H9 (cell line): Measurements from ENCODE around the gene MIS18A. TPM values are rescaled to one million over a fixed set of nuclear protein-coding genes. Genes with fewer than 3 reads are reported as not detected.

Experiments
- DNase-seq: peaks from one replicate; pipeline ENCODE4 v3.0.0-alpha.2; 2017
- H2AFZ ChIP-seq: one replicate; pipeline ENCODE4 v1.6.1; 2013; ENCODE audit warnings: mild to moderate bottlenecking, low read length, control low read depth, moderate library complexity
- H2AK5ac ChIP-seq: 2 replicates; pipeline ENCODE4 v1.6.1; 2013; ENCODE audit warnings: low read length, control low read depth, mixed read lengths; ENCODE audit not compliant: insufficient read length
- H2BK120ac ChIP-seq: one replicate; pipeline ENCODE4 v1.6.1; 2013; ENCODE audit warnings: low read depth, mild to moderate bottlenecking, low read length, control low read depth, inconsistent platforms; ENCODE audit not compliant: poor library complexity, severe bottlenecking
- H2BK12ac ChIP-seq: 2 replicates; pipeline ENCODE4 v1.6.1; 2013; ENCODE audit warnings: low read length, control low read depth, mixed read lengths, low read depth; ENCODE audit not compliant: insufficient read length
- H2BK15ac ChIP-seq: 2 replicates; pipeline ENCODE4 v1.6.1; 2013; ENCODE audit warnings: low read depth, low read length, control low read depth
- H2BK20ac ChIP-seq: one replicate; pipeline ENCODE4 v1.6.1; 2013; ENCODE audit warnings: low read depth, mild to moderate bottlenecking, low read length, control low read depth, inconsistent platforms; ENCODE audit not compliant: poor library complexity, severe bottlenecking
- H2BK5ac ChIP-seq: 2 replicates; pipeline ENCODE4 v1.6.1; 2013; ENCODE audit warnings: low read length, control low read depth, mixed read lengths; ENCODE audit not compliant: insufficient read length
- H3K14ac ChIP-seq: 2 replicates; pipeline ENCODE4 v1.6.1; 2013; ENCODE audit warnings: low read length, control low read depth; ENCODE audit not compliant: insufficient read depth
- H3K18ac ChIP-seq: 2 replicates; pipeline ENCODE4 v1.6.1; 2013; ENCODE audit warnings: low read depth, mild to moderate bottlenecking, mixed read lengths, low read length, control low read depth; ENCODE audit not compliant: insufficient read length
- H3K23ac ChIP-seq: 2 replicates; pipeline ENCODE4 v1.6.1; 2013; ENCODE audit warnings: low read length, control low read depth, mixed read lengths, low read depth; ENCODE audit not compliant: insufficient read length
- H3K23me2 ChIP-seq: 2 replicates; pipeline ENCODE4 v1.6.1; 2013; ENCODE audit warnings: low read depth, mild to moderate bottlenecking, mixed read lengths, low read length, control low read depth; ENCODE audit not compliant: insufficient read length, poor library complexity, severe bottlenecking
- H3K27ac ChIP-seq: 2 replicates; pipeline ENCODE4 v1.5.1; 2013; ENCODE audit warnings: low read length, control low read depth, mixed read lengths, low read depth; ENCODE audit not compliant: insufficient read length
- H3K27me3 ChIP-seq: 2 replicates; pipeline ENCODE4 v1.6.1; 2013; ENCODE audit warnings: low read length, control low read depth, inconsistent platforms; ENCODE audit not compliant: insufficient read depth
- H3K4ac ChIP-seq: 2 replicates; pipeline ENCODE4 v1.6.1; 2013; ENCODE audit warnings: low read depth, mild to moderate bottlenecking, control low read depth, inconsistent platforms, low read length, moderate library complexity
- H3K4me1 ChIP-seq: 2 replicates; pipeline ENCODE4 v1.6.1; 2013; ENCODE audit warnings: low read length, control low read depth, inconsistent platforms; ENCODE audit not compliant: insufficient read depth
- H3K4me2 ChIP-seq: 2 replicates; pipeline ENCODE4 v1.6.1; 2013; ENCODE audit warnings: low read length, control low read depth, mixed read lengths; ENCODE audit not compliant: insufficient read length, insufficient read depth
- H3K56ac ChIP-seq: 2 replicates; pipeline ENCODE4 v1.6.1; 2013; ENCODE audit warnings: low read depth, mild to moderate bottlenecking, mixed read lengths, low read length, control low read depth; ENCODE audit not compliant: insufficient read length
- H3K79me1 ChIP-seq: 2 replicates; pipeline ENCODE4 v1.6.1; 2013; ENCODE audit warnings: low read depth, mild to moderate bottlenecking, moderate library complexity, low read length, control low read depth, inconsistent platforms; ENCODE audit not compliant: insufficient read depth, poor library complexity, severe bottlenecking
- H3K79me2 ChIP-seq: 2 replicates; pipeline ENCODE4 v1.6.1; 2013; ENCODE audit warnings: low read length, control low read depth, inconsistent platforms; ENCODE audit not compliant: insufficient read depth
- H3K9ac ChIP-seq: 2 replicates; pipeline ENCODE4 v1.6.1; 2013; ENCODE audit warnings: low read length, control low read depth, mixed read lengths; ENCODE audit not compliant: insufficient read length; ENCODE audit errors: extremely low read depth
- H3K9me3 ChIP-seq: one replicate; pipeline ENCODE4 v1.6.1; 2013; ENCODE audit warnings: low read depth, low read length, inconsistent platforms; ENCODE audit not compliant: control insufficient read depth
- H3T11ph ChIP-seq: one replicate; pipeline ENCODE4 v1.6.1; 2013; ENCODE audit warnings: mild to moderate bottlenecking, low read length, control low read depth, inconsistent platforms
- H4K20me1 ChIP-seq: one replicate; pipeline ENCODE4 v1.6.1; 2013; ENCODE audit not compliant: control insufficient read depth, insufficient read length, insufficient read depth
- H4K5ac ChIP-seq: 2 replicates; pipeline ENCODE4 v1.6.1; 2013; ENCODE audit warnings: low read depth, mild to moderate bottlenecking, mixed read lengths, low read length, control low read depth; ENCODE audit not compliant: insufficient read length
- H4K8ac ChIP-seq: replicated peaks from 2 replicates; pipeline ENCODE4 v1.6.1; 2013; ENCODE audit warnings: low read length, control low read depth, mixed read lengths, low read depth; ENCODE audit not compliant: insufficient read length
- H4K91ac ChIP-seq: 2 replicates; pipeline ENCODE4 v1.6.1; 2013; ENCODE audit warnings: low read depth, mild to moderate bottlenecking, moderate library complexity, mixed read lengths, low read length, control low read depth; ENCODE audit not compliant: insufficient read length
- H3K27ac Mint-ChIP-seq, 3 experiments: 2 replicates in 2 of 3; 3 replicates in 1 of 3; pipeline ENCODE4 v1.8.0; 2020 to 2021; ENCODE audit warnings: mixed read lengths in 3 of 3, mild to moderate bottlenecking in 1 of 3, moderate library complexity in 1 of 3
- H3K27me3 Mint-ChIP-seq: 2 replicates; pipeline ENCODE4 v1.8.0; 2021; ENCODE audit warnings: low read depth, mild to moderate bottlenecking, moderate library complexity, mixed read lengths
- H3K36me3 Mint-ChIP-seq, 3 experiments: 2 replicates in 2 of 3; 3 replicates in 1 of 3; pipeline ENCODE4 v1.8.0; 2020 to 2021; ENCODE audit warnings: low read depth in 3 of 3, mixed read lengths in 3 of 3; ENCODE audit not compliant: insufficient read depth in 1 of 3
- H3K4me1 Mint-ChIP-seq, 2 experiments: 2 replicates each; pipeline ENCODE4 v1.8.0; 2020; ENCODE audit warnings: mixed read lengths in 2 of 2
- H3K4me3 Mint-ChIP-seq, 2 experiments: 2 replicates in 1 of 2; 3 replicates in 1 of 2; pipeline ENCODE4 v1.8.0; 2020 to 2021; ENCODE audit warnings: mild to moderate bottlenecking in 2 of 2, mixed read lengths in 2 of 2, moderate library complexity in 1 of 2
- H3K9me3 Mint-ChIP-seq, 2 experiments: 2 replicates in 1 of 2; 3 replicates in 1 of 2; pipeline ENCODE4 v1.8.0; 2020; ENCODE audit warnings: mild to moderate bottlenecking in 2 of 2, mixed read lengths in 2 of 2, moderate library complexity in 1 of 2
- WGBS: extraction: QIAGEN DNeasy Blood & Tissue Kit; methylation state at CpG from one replicate; pipeline ENCODE4 v1.1.7; 2013; ENCODE audit warnings: missing lambda C conversion rate, low lambda C conversion rate, mixed read lengths; ENCODE audit not compliant: insufficient read length; ENCODE audit errors: extremely low coverage; 5-methylcytosine and 5-hydroxymethylcytosine counted together
- total RNA-seq: library from RNA; stranded (reverse); gene quantifications from 2 replicates; pipeline ENCODE4 v1.2.1, GENCODE V29; 2021
- TF ChIP-seq, protein P1 (sequence below): fragments of 200-600 bp; sonication (generic); conservative IDR thresholded peaks from 3 replicates; pipeline ENCODE4 v1.8.0; 2021; ENCODE audit warnings: antibody characterized with exemption, mild to moderate bottlenecking

MIS18A gene
- total RNA-seq, 1 experiment from 2014 or later = 56.5 TPM

DNA sequence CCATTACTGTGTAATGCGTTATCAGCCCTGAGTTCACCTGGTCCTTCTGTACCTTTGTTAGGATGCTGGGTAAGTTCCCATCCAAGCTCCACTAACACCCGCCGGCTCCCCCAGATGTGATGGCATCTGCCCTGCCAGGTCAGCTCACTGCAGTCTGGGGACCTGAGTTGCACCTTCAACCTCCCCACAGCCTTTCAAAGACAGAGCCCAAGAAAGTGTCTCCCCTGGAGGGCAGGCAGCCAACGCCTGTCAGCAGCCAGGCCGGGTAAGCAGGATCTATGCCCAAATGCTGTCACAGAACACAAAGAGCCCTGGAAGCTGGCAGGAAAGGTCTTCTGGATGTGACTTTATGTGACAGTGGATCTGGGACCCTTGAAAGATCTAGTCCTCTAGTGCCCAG is 33.5 kb upstream of the MIS18A start:
- no peak overlapping the region for H2BK12ac ChIP-seq
- H3K4me2 ChIP-seq = no peak overlapping the region
- no peaks in the 10 kb centered on the region for H3K27me3 ChIP-seq
- H2AFZ ChIP-seq = no peak overlapping the region
- peak overlapping the region in 1 of 3 experiments; percentile 77; a peak in 1 of 7 replicates for H3K27ac Mint-ChIP-seq
- H2AK5ac ChIP-seq = no peak overlapping the region
- no peaks in the 10 kb centered on the region for H4K20me1 ChIP-seq
- H3K79me2 ChIP-seq = no peaks in the 10 kb centered on the region
- no peaks in the 10 kb centered on the region for H3K79me1 ChIP-seq
- no peak overlapping the region for H3K27ac ChIP-seq
- peaks cover 6 to 62% (median 28%) of the 10 kb centered on the region in 3 experiments for H3K36me3 Mint-ChIP-seq
- H3K4me1 Mint-ChIP-seq = no peaks in the 10 kb centered on the region
- no peak overlapping the region for H3T11ph ChIP-seq
- no peak overlapping the region for H3K23ac ChIP-seq
- H3K9me3 Mint-ChIP-seq = no peaks in the 10 kb centered on the region
- H3K4me1 ChIP-seq = no peaks in the 10 kb centered on the region
- no peak overlapping the region for H2BK15ac ChIP-seq
- H3K4ac ChIP-seq = no peak overlapping the region
- no peak overlapping the region for H3K9ac ChIP-seq
- no peak overlapping the region for H3K14ac ChIP-seq
- no peak overlapping the region for H3K56ac ChIP-seq
- no peak overlapping the region for H2BK20ac ChIP-seq
- H3K23me2 ChIP-seq = no peaks in the 10 kb centered on the region
- DNase-seq = no peak
- H3K9me3 ChIP-seq = no peaks in the 10 kb centered on the region
- H4K8ac ChIP-seq = no peak overlapping the region
- H2BK5ac ChIP-seq = no peak overlapping the region
- H4K91ac ChIP-seq = no peak overlapping the region
- no peak overlapping the region for H2BK120ac ChIP-seq
- TF ChIP-seq, protein P1, sequence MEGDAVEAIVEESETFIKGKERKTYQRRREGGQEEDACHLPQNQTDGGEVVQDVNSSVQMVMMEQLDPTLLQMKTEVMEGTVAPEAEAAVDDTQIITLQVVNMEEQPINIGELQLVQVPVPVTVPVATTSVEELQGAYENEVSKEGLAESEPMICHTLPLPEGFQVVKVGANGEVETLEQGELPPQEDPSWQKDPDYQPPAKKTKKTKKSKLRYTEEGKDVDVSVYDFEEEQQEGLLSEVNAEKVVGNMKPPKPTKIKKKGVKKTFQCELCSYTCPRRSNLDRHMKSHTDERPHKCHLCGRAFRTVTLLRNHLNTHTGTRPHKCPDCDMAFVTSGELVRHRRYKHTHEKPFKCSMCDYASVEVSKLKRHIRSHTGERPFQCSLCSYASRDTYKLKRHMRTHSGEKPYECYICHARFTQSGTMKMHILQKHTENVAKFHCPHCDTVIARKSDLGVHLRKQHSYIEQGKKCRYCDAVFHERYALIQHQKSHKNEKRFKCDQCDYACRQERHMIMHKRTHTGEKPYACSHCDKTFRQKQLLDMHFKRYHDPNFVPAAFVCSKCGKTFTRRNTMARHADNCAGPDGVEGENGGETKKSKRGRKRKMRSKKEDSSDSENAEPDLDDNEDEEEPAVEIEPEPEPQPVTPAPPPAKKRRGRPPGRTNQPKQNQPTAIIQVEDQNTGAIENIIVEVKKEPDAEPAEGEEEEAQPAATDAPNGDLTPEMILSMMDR = no peak
- H3K4me3 Mint-ChIP-seq = no peak overlapping the region
- no peak overlapping the region for H3K18ac ChIP-seq
- no peaks in the 10 kb centered on the region for H3K27me3 Mint-ChIP-seq
- H4K5ac ChIP-seq = no peak overlapping the region
- WGBS = no CpG with 5 or more reads among the region's 5 CpGs
